ENCODE measurements around the gene ARHGEF10L. TPM values are rescaled to one million over a fixed set of nuclear protein-coding genes. Genes with fewer than 3 reads are reported as not detected.

The ARHGEF10L gene
- total and polyA plus RNA-seq, 5 experiments from 2014 or later: 0.27 to 0.34 TPM; not detected in 3

- H3K27ac Mint-ChIP-seq: no peak overlapping the region
- POLR2A ChIA-PET: interaction anchor here (0.7 kb wide), 1 partner anchor 53 kb away, joined by 3 read pairs; no protein-coding TSS in a partner anchor
Measured at GRCh38 chr1:17610085-17610484, 70.6 kb downstream of the ARHGEF10L start.

GRCh38 chr1:17610713-17611112, 71.2 kb downstream of the ARHGEF10L start:
- POLR2A ChIA-PET: interaction anchor here (0.7 kb wide), 1 partner anchor 54 kb away, joined by 3 read pairs; no protein-coding TSS in a partner anchor
- DNase-seq: no peak
- H3K36me3 Mint-ChIP-seq: no peaks in the 10 kb centered on the region
- H3K27ac Mint-ChIP-seq: no peak overlapping the region
- no peaks in the 10 kb centered on the region for H3K9me3 Mint-ChIP-seq
- no peak overlapping the region for H3K4me3 Mint-ChIP-seq
- peaks cover 0 to 4% (median 0%) of the 10 kb centered on the region in 5 donors for H3K27me3 Mint-ChIP-seq
- H3K4me1 Mint-ChIP-seq: no peaks in the 10 kb centered on the region
- ATAC-seq: no peak

More at GRCh38 chr1:17610085-17610484, 70.6 kb downstream of the ARHGEF10L start:
- H3K36me3 Mint-ChIP-seq: no peaks in the 10 kb centered on the region
- peaks cover 0 to 4% (median 0%) of the 10 kb centered on the region in 5 donors for H3K27me3 Mint-ChIP-seq
- H3K4me3 Mint-ChIP-seq: no peak overlapping the region
- DNase-seq: no peak
- no peaks in the 10 kb centered on the region for H3K4me1 Mint-ChIP-seq
- ATAC-seq: no peak
- H3K9me3 Mint-ChIP-seq: no peaks in the 10 kb centered on the region

- no peak for DNase-seq
- Mint-ChIP-seq H3K27me3 (peaks cover 0 to 10% (median 5%) of the 10 kb centered on the region in 5 donors), H3K36me3 (no peaks in the 10 kb centered on the region), H3K4me1 (no peaks in the 10 kb centered on the region), H3K9me3 (no peaks in the 10 kb centered on the region), H3K27ac (no peak overlapping the region), H3K4me3 (no peak overlapping the region)
- ATAC-seq: no peak
- POLR2A ChIA-PET: no interaction called here
Measured at GRCh38 chr1:17611991-17612390, 72.5 kb downstream of the ARHGEF10L start.

- no peak for ATAC-seq
- H3K9me3 Mint-ChIP-seq: no peaks in the 10 kb centered on the region
- no peaks in the 10 kb centered on the region for H3K4me1 Mint-ChIP-seq
- H3K36me3 Mint-ChIP-seq: no peaks in the 10 kb centered on the region
- POLR2A ChIA-PET: no interaction called here
- no peak overlapping the region for H3K27ac Mint-ChIP-seq
- DNase-seq: no peak
- H3K4me3 Mint-ChIP-seq: no peak overlapping the region
- H3K27me3 Mint-ChIP-seq: peaks cover 0 to 10% (median 5%) of the 10 kb centered on the region in 5 donors
Measured at GRCh38 chr1:17612831-17613230, 73.3 kb downstream of the ARHGEF10L start.

GRCh38 chr1:17614586-17614985, 75.1 kb downstream of the ARHGEF10L start:
- H3K27ac Mint-ChIP-seq: no peak overlapping the region
- H3K9me3 Mint-ChIP-seq: no peaks in the 10 kb centered on the region
- H3K4me3 Mint-ChIP-seq: no peak overlapping the region
- ATAC-seq (no peak), DNase-seq (no peak)
- no peaks in the 10 kb centered on the region for H3K36me3 Mint-ChIP-seq
- POLR2A ChIA-PET: no interaction called here
- H3K4me1 Mint-ChIP-seq: no peaks in the 10 kb centered on the region
- peaks cover 2 to 25% (median 13%) of the 10 kb centered on the region in 5 donors for H3K27me3 Mint-ChIP-seq

- Mint-ChIP-seq H3K9me3 (no peaks in the 10 kb centered on the region), H3K27ac (no peak overlapping the region), H3K4me3 (no peak overlapping the region), H3K4me1 (no peaks in the 10 kb centered on the region), H3K27me3 (peaks cover 2 to 31% (median 14%) of the 10 kb centered on the region in 5 donors), H3K36me3 (no peaks in the 10 kb centered on the region)
- POLR2A ChIA-PET: no interaction called here
- ATAC-seq: no peak
- DNase-seq: no peak
Measured at GRCh38 chr1:17615157-17615556, 75.7 kb downstream of the ARHGEF10L start.

- H3K4me3 Mint-ChIP-seq: no peak overlapping the region
- no peaks in the 10 kb centered on the region for H3K9me3 Mint-ChIP-seq
- H3K4me1 Mint-ChIP-seq: peaks cover 0 to 1% (median 0%) of the 10 kb centered on the region in 4 donors
Measured at GRCh38 chr1:17615959-17616358, 76.5 kb downstream of the ARHGEF10L start.

GRCh38 chr1:17616731-17617279, 77.3 kb downstream of the ARHGEF10L start:
- DNase-seq (no peak), ATAC-seq (no peak)
- Mint-ChIP-seq H3K27me3 (peaks cover 2 to 37% (median 17%) of the 10 kb centered on the region in 5 donors), H3K4me1 (peaks cover 0 to 1% (median 0%) of the 10 kb centered on the region in 4 donors), H3K9me3 (no peaks in the 10 kb centered on the region), H3K27ac (no peak overlapping the region), H3K36me3 (no peaks in the 10 kb centered on the region), H3K4me3 (no peak overlapping the region)
- POLR2A ChIA-PET: no interaction called here

More at GRCh38 chr1:17615959-17616358, 76.5 kb downstream of the ARHGEF10L start:
- no peak overlapping the region for H3K27ac Mint-ChIP-seq
- no peak for DNase-seq
- POLR2A ChIA-PET: no interaction called here
- peaks cover 2 to 37% (median 17%) of the 10 kb centered on the region in 5 donors for H3K27me3 Mint-ChIP-seq
- H3K36me3 Mint-ChIP-seq: no peaks in the 10 kb centered on the region
- no peak for ATAC-seq

GRCh38 chr1:17617787-17618557, 78.5 kb downstream of the ARHGEF10L start:
- Mint-ChIP-seq H3K4me1 (peaks cover 0 to 1% (median 0%) of the 10 kb centered on the region in 4 donors), H3K36me3 (no peaks in the 10 kb centered on the region), H3K4me3 (no peak overlapping the region), H3K27ac (no peak overlapping the region), H3K27me3 (peaks cover 2 to 37% (median 17%) of the 10 kb centered on the region in 5 donors), H3K9me3 (no peaks in the 10 kb centered on the region)
- POLR2A ChIA-PET: no interaction called here
- ATAC-seq: no peak
- DNase-seq: no peak

- DNase-seq: no peak
Measured at GRCh38 chr1:17618558-17619247, 79.2 kb downstream of the ARHGEF10L start.

GRCh38 chr1:17620448-17620847, 81.0 kb downstream of the ARHGEF10L start:
- H3K9me3 Mint-ChIP-seq: no peaks in the 10 kb centered on the region
- no peak for DNase-seq
- peaks cover 0 to 1% (median 0%) of the 10 kb centered on the region in 4 donors for H3K4me1 Mint-ChIP-seq
- H3K27ac Mint-ChIP-seq: no peak overlapping the region
- POLR2A ChIA-PET: no interaction called here
- H3K27me3 Mint-ChIP-seq: peaks cover 2 to 37% (median 19%) of the 10 kb centered on the region in 5 donors
- no peak for ATAC-seq
- no peak overlapping the region for H3K4me3 Mint-ChIP-seq
- H3K36me3 Mint-ChIP-seq: no peaks in the 10 kb centered on the region

More at GRCh38 chr1:17618558-17619247, 79.2 kb downstream of the ARHGEF10L start:
- POLR2A ChIA-PET: no interaction called here
- ATAC-seq: no peak
- peak overlapping the region in 1 of 10 donors; percentile 73 for H3K27ac Mint-ChIP-seq
- H3K4me3 Mint-ChIP-seq: peak overlapping the region in 1 of 10 donors; percentile 52
- H3K36me3 Mint-ChIP-seq: no peaks in the 10 kb centered on the region
- peaks cover 2 to 37% (median 17%) of the 10 kb centered on the region in 5 donors for H3K27me3 Mint-ChIP-seq
- peaks cover 0 to 1% (median 0%) of the 10 kb centered on the region in 4 donors for H3K4me1 Mint-ChIP-seq
- H3K9me3 Mint-ChIP-seq: no peaks in the 10 kb centered on the region

GRCh38 chr1:17621691-17622090, 82.2 kb downstream of the ARHGEF10L start:
- no peak overlapping the region for H3K4me3 Mint-ChIP-seq
- no peak overlapping the region for H3K27ac Mint-ChIP-seq
- no peaks in the 10 kb centered on the region for H3K36me3 Mint-ChIP-seq
- H3K27me3 Mint-ChIP-seq: peaks cover 2 to 30% (median 16%) of the 10 kb centered on the region in 5 donors
- no peak for DNase-seq
- ATAC-seq: no peak
- no peaks in the 10 kb centered on the region for H3K9me3 Mint-ChIP-seq
- POLR2A ChIA-PET: no interaction called here
- H3K4me1 Mint-ChIP-seq: peaks cover 0 to 1% (median 0%) of the 10 kb centered on the region in 4 donors

GRCh38 chr1:17622823-17623222, 83.3 kb downstream of the ARHGEF10L start:
- peaks cover 2 to 27% (median 15%) of the 10 kb centered on the region in 5 donors for H3K27me3 Mint-ChIP-seq
- no peak overlapping the region for H3K27ac Mint-ChIP-seq
- ATAC-seq (no peak), DNase-seq (no peak)
- H3K9me3 Mint-ChIP-seq: no peaks in the 10 kb centered on the region
- peaks cover 0 to 1% (median 0%) of the 10 kb centered on the region in 4 donors for H3K4me1 Mint-ChIP-seq
- POLR2A ChIA-PET: no interaction called here
- H3K36me3 Mint-ChIP-seq: no peaks in the 10 kb centered on the region
- no peak overlapping the region for H3K4me3 Mint-ChIP-seq
